Caco-2 (cell line): ENCODE measurements around the gene ZFP90. TPM values are rescaled to one million over a fixed set of nuclear protein-coding genes. Genes with fewer than 3 reads are reported as not detected.

Experiments
- BruUV-seq: library from RNA; stranded (reverse); fragments of 400-500 nt; replicated peaks from 2 replicates; lab custom pipeline; 2021; lab: Mats Ljungman, UMichigan
- CTCF ChIA-PET: fragments of 300-600 bp; sonication (Branson Sonifier 250); formaldehyde crosslinking; loops from one replicate; lab custom pipeline; 2022; ENCODE audit warnings: antibody characterized with exemption; lab: Charles Lee
- POLR2A ChIA-PET: fragments of 300-600 bp; sonication (Branson Sonifier 250); formaldehyde crosslinking; loops from one replicate; lab custom pipeline; 2022; ENCODE audit warnings: antibody characterized with exemption; lab: Charles Lee
- DNase-seq, 2 experiments: peaks; one replicate each; pipeline versions ENCODE4 v3.0.0 to v3.0.0-alpha.2; 2020 to 2022
- H3K27me3 ChIP-seq: replicated peaks from 2 replicates; pipeline ENCODE4 v1.6.0; 2011; ENCODE audit warnings: low read length; ENCODE audit not compliant: control insufficient read depth, insufficient read depth
- H3K36me3 ChIP-seq: 2 replicates; pipeline ENCODE4 v1.5.1; 2011; ENCODE audit warnings: low read length; ENCODE audit not compliant: control insufficient read depth, insufficient read depth
- H3K4me1 ChIP-seq: fragments of 250-450 bp; sonication (Bioruptor Pico); 2 replicates; pipeline ENCODE4 v1.5.1; 2020; ENCODE audit warnings: mild to moderate bottlenecking
- H3K4me3 ChIP-seq: 2 replicates; pipeline ENCODE4 v1.5.1; 2011; ENCODE audit warnings: low read depth, mild to moderate bottlenecking, control low read depth, low read length
- H3K9me3 ChIP-seq: fragments of 250-450 bp; sonication (Bioruptor Pico); 2 replicates; pipeline ENCODE4 v1.5.1; 2020; ENCODE audit warnings: mild to moderate bottlenecking, moderate library complexity
- H3K27ac Mint-ChIP-seq: one replicate; pipeline ENCODE4 v1.8.0; 2022; ENCODE audit warnings: mixed read lengths; ENCODE audit not compliant: unreplicated experiment
- H3K27me3 Mint-ChIP-seq: one replicate; pipeline ENCODE4 v1.8.0; 2022; ENCODE audit warnings: mixed read lengths; ENCODE audit not compliant: insufficient read depth, unreplicated experiment
- H3K36me3 Mint-ChIP-seq: one replicate; pipeline ENCODE4 v1.8.0; 2022; ENCODE audit warnings: mild to moderate bottlenecking, mixed read lengths; ENCODE audit not compliant: insufficient read depth, unreplicated experiment
- H3K4me1 Mint-ChIP-seq: one replicate; pipeline ENCODE4 v1.8.0; 2022; ENCODE audit warnings: low read depth, mixed read lengths; ENCODE audit not compliant: unreplicated experiment
- H3K4me3 Mint-ChIP-seq: one replicate; pipeline ENCODE4 v1.8.0; 2022; ENCODE audit warnings: mild to moderate bottlenecking, moderate library complexity, mixed read lengths; ENCODE audit not compliant: unreplicated experiment
- H3K9me3 Mint-ChIP-seq: one replicate; pipeline ENCODE4 v1.8.0; 2022; ENCODE audit warnings: mixed read lengths; ENCODE audit not compliant: unreplicated experiment
- CTCF ChIP-seq, 2 experiments: fragments of 200-600 bp in 1 of 2; IDR thresholded peaks; 1 replicate in 1 of 2; 2 replicates in 1 of 2; pipeline versions ENCODE4 v1.5.1 to v1.8.0; 2011 to 2022; ENCODE audit warnings: antibody characterized with exemption in 1 of 2, control low read depth in 1 of 2, inconsistent platforms in 1 of 2, low read depth in 1 of 2, low read length in 1 of 2, mild to moderate bottlenecking in 1 of 2, moderate library complexity in 1 of 2; ENCODE audit not compliant: insufficient read depth in 1 of 2, severe bottlenecking in 1 of 2, unreplicated experiment in 1 of 2
- intact Hi-C: fragments of 100-400 bp; cut with micrococcal nuclease; formaldehyde crosslinking; loops from one replicate; pipeline ENCODE4 v1.10.0; 2022; ENCODE audit not compliant: unreplicated experiment
- total RNA-seq: library from RNA; stranded (reverse); gene quantifications from 2 replicates; pipeline ENCODE4 v1.2.3, GENCODE V29; 2022

ZFP90 gene
- total RNA-seq, 1 experiment from 2014 or later, result 23.2 TPM

DNA sequence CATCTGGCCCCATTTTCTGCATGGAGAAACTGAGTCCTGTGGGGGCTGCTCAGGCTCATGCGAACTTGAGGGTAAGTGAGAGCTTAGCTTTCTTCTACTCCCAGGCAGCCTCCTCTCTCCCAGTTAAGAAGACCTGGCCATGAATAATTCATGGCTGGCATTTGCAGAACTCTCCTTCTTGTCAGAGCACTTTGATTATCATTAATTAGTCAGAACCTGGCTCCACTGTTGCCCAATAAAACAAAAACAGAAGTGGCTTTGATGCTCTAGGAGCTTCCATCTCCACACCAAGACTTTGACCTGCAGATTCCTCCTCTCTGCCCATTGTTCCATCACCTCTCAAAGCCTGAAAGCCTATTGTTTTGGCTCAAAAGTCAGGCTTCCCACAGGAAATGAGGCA lies 60.5 kb downstream of the ZFP90 start:
- Mint-ChIP-seq H3K27ac (no peak overlapping the region), H3K4me1 (no peaks in the 10 kb centered on the region), H3K27me3 (no peaks in the 10 kb centered on the region), H3K36me3 (peaks cover 5% of the 10 kb centered on the region), H3K9me3 (no peaks in the 10 kb centered on the region), H3K4me3 (no peak overlapping the region)
- ChIA-PET POLR2A (no interaction called here), CTCF (no interaction called here)
- Histone ChIP-seq H3K27me3 (no peaks in the 10 kb centered on the region), H3K9me3 (no peaks in the 10 kb centered on the region), H3K36me3 (no peaks in the 10 kb centered on the region), H3K4me1 (no peaks in the 10 kb centered on the region), H3K4me3 (no peak overlapping the region)
- no peak for DNase-seq
- no peak for TF ChIP-seq CTCF (IDR thresholded peaks at IDR 0.05; ENCODE audit: insufficient read depth in 1 of 2, low read depth in 1 of 2, low read length in 1 of 2, severe bottlenecking in 1 of 2, unreplicated experiment in 1 of 2)
- no TSS peak for BruUV-seq
- intact Hi-C loops, result no loop called here

DNA sequence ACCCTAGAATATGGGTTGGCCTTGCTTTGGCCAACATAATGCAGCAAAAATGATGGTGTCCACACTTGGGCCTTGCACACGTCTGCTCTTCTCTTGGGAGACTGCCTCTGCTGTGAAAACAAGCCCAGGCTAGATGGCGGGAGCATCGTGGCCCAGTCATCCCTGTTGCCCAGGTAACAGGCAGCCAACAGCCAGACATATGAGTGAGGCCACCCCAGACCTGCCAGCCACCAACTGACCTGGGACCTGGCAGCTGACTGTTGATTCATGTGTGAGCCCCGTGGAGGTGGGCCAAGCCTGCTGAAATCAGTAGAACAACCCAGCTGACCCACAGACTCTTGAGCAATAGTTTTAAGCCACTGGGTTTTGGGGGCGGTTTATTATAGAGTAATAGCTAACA lies 66.7 kb downstream of the ZFP90 start:
- Histone ChIP-seq H3K36me3 (no peaks in the 10 kb centered on the region), H3K27me3 (no peaks in the 10 kb centered on the region), H3K4me3 (no peak overlapping the region), H3K9me3 (peaks cover under 1% of the 10 kb centered on the region; the same call in 1 of the 2 replicates), H3K4me1 (no peaks in the 10 kb centered on the region)
- H3K4me1 Mint-ChIP-seq, result no peaks in the 10 kb centered on the region
- CTCF ChIA-PET, result no interaction called here
- no TSS peak for BruUV-seq
- TF ChIP-seq CTCF (IDR thresholded peaks at IDR 0.05; ENCODE audit: insufficient read depth in 1 of 2, low read depth in 1 of 2, low read length in 1 of 2, severe bottlenecking in 1 of 2, unreplicated experiment in 1 of 2), result no peak
- H3K27ac Mint-ChIP-seq, result no peak overlapping the region
- H3K9me3 Mint-ChIP-seq, result peaks cover 13% of the 10 kb centered on the region
- POLR2A ChIA-PET, result interaction anchor here (1.5 kb wide), 1 partner anchor 39 kb away, joined by 3 read pairs; the partner anchor contains the start of gene CDH3
- intact Hi-C loops, result no loop called here
- H3K4me3 Mint-ChIP-seq, result no peak overlapping the region
- no peak for DNase-seq
- H3K36me3 Mint-ChIP-seq, result no peaks in the 10 kb centered on the region
- no peaks in the 10 kb centered on the region for H3K27me3 Mint-ChIP-seq

- H3K4me3 ChIP-seq, result no peak overlapping the region
- H3K9me3 Mint-ChIP-seq, result peaks cover 20% of the 10 kb centered on the region
Measured at GRCh38 chr16:68607443-68607842, 68.4 kb downstream of the ZFP90 start.

More at GRCh38 chr16:68607443-68607842, 68.4 kb downstream of the ZFP90 start:
- TF ChIP-seq CTCF (IDR thresholded peaks at IDR 0.05; ENCODE audit: insufficient read depth in 1 of 2, low read depth in 1 of 2, low read length in 1 of 2, severe bottlenecking in 1 of 2, unreplicated experiment in 1 of 2), result no peak
- H3K4me3 Mint-ChIP-seq, result no peak overlapping the region
- no peak for DNase-seq
- no peaks in the 10 kb centered on the region for H3K27me3 ChIP-seq
- no peaks in the 10 kb centered on the region for H3K4me1 ChIP-seq
- H3K27ac Mint-ChIP-seq, result no peak overlapping the region
- BruUV-seq, result no TSS peak
- no peaks in the 10 kb centered on the region for H3K36me3 Mint-ChIP-seq
- H3K27me3 Mint-ChIP-seq, result no peaks in the 10 kb centered on the region
- no peaks in the 10 kb centered on the region for H3K4me1 Mint-ChIP-seq
- peaks cover 3% of the 10 kb centered on the region; the same call in 1 of the 2 replicates for H3K9me3 ChIP-seq
- intact Hi-C loops, result no loop called here
- ChIA-PET POLR2A (no interaction called here), CTCF (no interaction called here)
- H3K36me3 ChIP-seq, result no peaks in the 10 kb centered on the region
